Tibial nerve (tissue), 4 donors: Measurements from ENCODE around the gene ERBB3.

Source experiments
- EP300 ChIP-seq, 2 donors: sonication (generic); formaldehyde crosslinking; IDR thresholded peaks; one replicate each; pipeline ENCODE4 v1.6.1; 2017; ENCODE audit warnings: antibody characterized with exemption in 2 of 2, mild to moderate bottlenecking in 1 of 2
- POLR2A ChIP-seq, 2 donors: fragments of 450-650 bp; IDR thresholded peaks; one replicate each; pipeline ENCODE4 v1.6.1; 2017; ENCODE audit warnings: antibody characterized with exemption in 2 of 2, mild to moderate bottlenecking in 2 of 2, moderate library complexity in 2 of 2
- TF ChIP-seq, protein P1 (sequence below), 5 experiments: fragments of 200-600 bp in 3 of 5; fragments of 450-650 bp in 2 of 5; sonication (generic) in 3 of 5; IDR thresholded peaks; one replicate each; pipeline ENCODE4 v1.5.1; 2016 to 2019; ENCODE audit warnings: antibody characterized with exemption in 5 of 5, mild to moderate bottlenecking in 3 of 5, moderate library complexity in 2 of 5

DNA sequence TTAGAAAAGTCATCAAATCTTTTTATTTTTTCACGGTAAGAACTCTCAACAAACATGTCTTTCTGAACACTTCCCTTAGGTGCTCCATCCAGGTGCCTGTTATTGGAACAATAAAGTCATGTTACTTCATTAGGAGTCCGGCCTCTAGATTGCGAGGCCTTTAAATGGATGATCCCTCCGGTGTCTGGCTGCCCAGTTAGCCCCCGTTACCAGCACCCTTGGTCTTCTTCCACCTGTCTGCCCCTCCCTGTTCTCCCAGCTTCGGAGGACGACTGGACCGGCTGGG, 23.8 kb downstream of the ERBB3 start:
- TF ChIP-seq, protein P1, sequence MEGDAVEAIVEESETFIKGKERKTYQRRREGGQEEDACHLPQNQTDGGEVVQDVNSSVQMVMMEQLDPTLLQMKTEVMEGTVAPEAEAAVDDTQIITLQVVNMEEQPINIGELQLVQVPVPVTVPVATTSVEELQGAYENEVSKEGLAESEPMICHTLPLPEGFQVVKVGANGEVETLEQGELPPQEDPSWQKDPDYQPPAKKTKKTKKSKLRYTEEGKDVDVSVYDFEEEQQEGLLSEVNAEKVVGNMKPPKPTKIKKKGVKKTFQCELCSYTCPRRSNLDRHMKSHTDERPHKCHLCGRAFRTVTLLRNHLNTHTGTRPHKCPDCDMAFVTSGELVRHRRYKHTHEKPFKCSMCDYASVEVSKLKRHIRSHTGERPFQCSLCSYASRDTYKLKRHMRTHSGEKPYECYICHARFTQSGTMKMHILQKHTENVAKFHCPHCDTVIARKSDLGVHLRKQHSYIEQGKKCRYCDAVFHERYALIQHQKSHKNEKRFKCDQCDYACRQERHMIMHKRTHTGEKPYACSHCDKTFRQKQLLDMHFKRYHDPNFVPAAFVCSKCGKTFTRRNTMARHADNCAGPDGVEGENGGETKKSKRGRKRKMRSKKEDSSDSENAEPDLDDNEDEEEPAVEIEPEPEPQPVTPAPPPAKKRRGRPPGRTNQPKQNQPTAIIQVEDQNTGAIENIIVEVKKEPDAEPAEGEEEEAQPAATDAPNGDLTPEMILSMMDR (IDR thresholded peaks at IDR 0.05), result no peak
- TF ChIP-seq POLR2A (IDR thresholded peaks at IDR 0.05) (no peak), EP300 (IDR thresholded peaks at IDR 0.05) (no peak)
